Liver (tissue), 3 donors: ENCODE measurements around the gene EIF3L.

Source experiments
- CTCF ChIP-seq: fragments of 150-350 bp; IDR thresholded peaks from 2 replicates; pipeline ENCODE4 v1.5.1; 2017; ENCODE audit warnings: improper control_type of control experiment, low read depth, low read length; ENCODE audit not compliant: missing input control
- RXRA ChIP-seq, 2 donors: IDR thresholded peaks; 2 replicates each; pipeline ENCODE4 v1.6.1; 2017 to 2018; ENCODE audit warnings: antibody characterized with exemption in 2 of 2, mild to moderate bottlenecking in 1 of 2
- donor health status: healthy.
- donor health status: healthy.

GRCh38 chr22:37801946-37802309 lies 47.3 kb upstream of the EIF3L start:
- no peak for TF ChIP-seq RXRA (IDR thresholded peaks at IDR 0.05)
- TF ChIP-seq CTCF = no peak
